Lower leg skin (tissue), 3 donors: ENCODE results near the gene PTEN.
"Not testable (repeated sequence)": the region's sequence is repeated elsewhere in the genome, so short reads cannot be mapped to it uniquely, and the experiment has no call there.

Experiments used
- CTCF ChIP-seq, 3 donors: fragments of 450-650 bp; IDR thresholded peaks; one replicate each; pipeline ENCODE4 v1.5.1; 2016; ENCODE audit warnings: antibody characterized with exemption in 3 of 3, mild to moderate bottlenecking in 3 of 3, moderate library complexity in 2 of 3
- POLR2A ChIP-seq, 2 donors: fragments of 450-650 bp; IDR thresholded peaks; one replicate each; pipeline ENCODE4 v1.6.1; 2016 to 2017; ENCODE audit warnings: antibody characterized with exemption in 2 of 2, mild to moderate bottlenecking in 1 of 2, moderate library complexity in 1 of 2

GRCh38 chr10:87869139-87869538, 5.7 kb downstream of the PTEN start:
- TF ChIP-seq POLR2A, CTCF (IDR thresholded peaks at IDR 0.05): not testable (repeated sequence)
